Pulmonary artery endothelial cell (primary cell): ENCODE results near the gene EYA2. TPM values are rescaled to one million over a fixed set of nuclear protein-coding genes. Genes with fewer than 3 reads are reported as not detected.
"Not testable (repeated sequence)": the region's sequence is repeated elsewhere in the genome, so short reads cannot be mapped to it uniquely, and the experiment has no call there.

Source experiments
- DNase-seq: peaks from one replicate; pipeline ENCODE4 v3.0.0-alpha.2; 2011; ENCODE audit warnings: low read depth, low spot score
- total RNA-seq: library from RNA; depleted of rRNA; stranded (reverse); fragments of >200 nt; gene quantifications from 2 replicates; pipeline ENCODE4 v1.2.3, GENCODE V29; 2014

Gene EYA2
- total RNA-seq, 1 donor from 2014 or later = not detected

- DNase-seq = no peak
Observed at GRCh38 chr20:47167846-47168245, 273.2 kb downstream of the EYA2 start.

- DNase-seq = no peak
Observed at GRCh38 chr20:47172579-47172978, 277.9 kb downstream of the EYA2 start.

- DNase-seq = no peak
Observed at GRCh38 chr20:47173596-47174216, 279.1 kb downstream of the EYA2 start.

- DNase-seq = no peak
Observed at GRCh38 chr20:47174456-47175243, 280.0 kb downstream of the EYA2 start.

- peak; percentile 41 for DNase-seq
Observed at GRCh38 chr20:47175493-47175892, 280.9 kb downstream of the EYA2 start.

GRCh38 chr20:47176217-47176616, 281.6 kb downstream of the EYA2 start:
- DNase-seq = not testable (repeated sequence)

GRCh38 chr20:47178277-47178676, 283.6 kb downstream of the EYA2 start:
- DNase-seq = no peak

GRCh38 chr20:47178851-47179250, 284.2 kb downstream of the EYA2 start:
- no peak for DNase-seq

GRCh38 chr20:47179267-47179666, 284.6 kb downstream of the EYA2 start:
- DNase-seq = no peak

GRCh38 chr20:47181056-47181862, 286.6 kb downstream of the EYA2 start:
- DNase-seq = peak; percentile 52

GRCh38 chr20:47183367-47183766, 288.7 kb downstream of the EYA2 start:
- DNase-seq = no peak

- no peak for DNase-seq
Observed at GRCh38 chr20:47187450-47188195, 293.0 kb downstream of the EYA2 start.

- DNase-seq = no peak
Observed at GRCh38 chr20:47188540-47188939, 293.9 kb downstream of the EYA2 start.

- DNase-seq = no peak
Observed at GRCh38 chr20:47189060-47189459, 294.4 kb downstream of the EYA2 start.

- DNase-seq = no peak
Observed at GRCh38 chr20:47191074-47191673, 296.5 kb downstream of the EYA2 start.

- DNase-seq = no peak
Observed at GRCh38 chr20:47191956-47192355, 297.3 kb downstream of the EYA2 start.

- no peak for DNase-seq
Observed at GRCh38 chr20:47195573-47195972, 300.9 kb downstream of the EYA2 start.

GRCh38 chr20:47196091-47197081, 301.7 kb downstream of the EYA2 start:
- peak; percentile 17 for DNase-seq

GRCh38 chr20:47198254-47198671, 303.6 kb downstream of the EYA2 start:
- no peak for DNase-seq
